ENCODE data around the gene LFNG. TPM values are rescaled to one million over a fixed set of nuclear protein-coding genes. Genes with fewer than 3 reads are reported as not detected.

LFNG gene
- total and polyA plus RNA-seq, 4 donors = 0.22 to 2.9 (median 2.6) TPM

DNA sequence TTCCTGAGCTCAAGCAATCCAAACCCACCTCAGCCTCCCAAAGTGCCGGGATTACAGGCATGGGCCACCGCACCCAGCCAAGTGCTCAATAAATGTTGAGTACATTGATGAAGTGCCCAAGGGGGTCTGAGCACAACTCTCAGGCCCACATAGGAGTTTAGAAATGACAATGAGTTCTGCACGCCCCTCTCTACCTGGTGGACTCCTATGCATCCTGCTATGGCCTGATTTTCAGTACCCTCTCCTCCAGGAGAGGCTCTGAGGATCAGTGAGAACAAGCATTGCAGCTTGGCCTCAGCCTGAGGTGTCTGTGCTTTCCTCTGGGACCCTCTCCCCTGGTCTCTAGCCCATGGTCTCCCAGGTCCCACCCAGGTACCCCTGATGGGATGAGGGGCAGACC lies 22.5 kb upstream of the LFNG start:
- Histone ChIP-seq H3K27me3 (ENCODE audit: control insufficient read depth in 4 of 4, insufficient read depth in 4 of 4, low read length in 3 of 4) (no peaks in the 10 kb centered on the region), H3K27ac (ENCODE audit: low read depth in 1 of 2, low read length in 2 of 2) (no peak overlapping the region), H3K9ac (ENCODE audit: low read depth in 1 of 2, low read length in 2 of 2) (no peak overlapping the region), H3K36me3 (ENCODE audit: control insufficient read depth in 4 of 4, insufficient read depth in 3 of 4, low read depth in 1 of 4, low read length in 3 of 4) (no peaks in the 10 kb centered on the region), H3K4me1 (ENCODE audit: control insufficient read depth in 4 of 4, insufficient read depth in 4 of 4, low read length in 3 of 4) (no peaks in the 10 kb centered on the region), H3K4me3 (ENCODE audit: low read depth in 1 of 3, low read length in 3 of 3) (no peak overlapping the region), H3K9me3 (ENCODE audit: control insufficient read depth in 4 of 4, low read length in 3 of 4) (no peaks in the 10 kb centered on the region)
- TF ChIP-seq GABPA (IDR thresholded peaks at IDR 0.05 in 1 of 2, conservative IDR thresholded peaks at IDR 0.05 in 1 of 2) = no peak
- TF ChIP-seq RXRA (IDR thresholded peaks at IDR 0.05) = no peak
- no peak for TF ChIP-seq FOXA1 (IDR thresholded peaks at IDR 0.05)
- TF ChIP-seq, protein P1, sequence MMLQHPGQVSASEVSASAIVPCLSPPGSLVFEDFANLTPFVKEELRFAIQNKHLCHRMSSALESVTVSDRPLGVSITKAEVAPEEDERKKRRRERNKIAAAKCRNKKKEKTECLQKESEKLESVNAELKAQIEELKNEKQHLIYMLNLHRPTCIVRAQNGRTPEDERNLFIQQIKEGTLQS (IDR thresholded peaks at IDR 0.05) = no peak
- TF ChIP-seq NR2F2 (IDR thresholded peaks at IDR 0.05) = no peak
- TF ChIP-seq TAF1 (conservative IDR thresholded peaks at IDR 0.05) = no peak
- no peak for TF ChIP-seq JUND (IDR thresholded peaks at IDR 0.05)
- TF ChIP-seq EGR1 (IDR thresholded peaks at IDR 0.05; ENCODE audit: low read depth in 2 of 2) = no peak
- no peak for TF ChIP-seq ZBTB33 (IDR thresholded peaks at IDR 0.05)
- TF ChIP-seq RAD21 (IDR thresholded peaks at IDR 0.05) = no peak
- no peak for TF ChIP-seq MAX (IDR thresholded peaks at IDR 0.05)
- no peak for TF ChIP-seq YY1 (IDR thresholded peaks at IDR 0.05)
- TF ChIP-seq REST (IDR thresholded peaks at IDR 0.05) = no peak
- TF ChIP-seq HNF4G (IDR thresholded peaks at IDR 0.05) = no peak
- TF ChIP-seq, protein P2, sequence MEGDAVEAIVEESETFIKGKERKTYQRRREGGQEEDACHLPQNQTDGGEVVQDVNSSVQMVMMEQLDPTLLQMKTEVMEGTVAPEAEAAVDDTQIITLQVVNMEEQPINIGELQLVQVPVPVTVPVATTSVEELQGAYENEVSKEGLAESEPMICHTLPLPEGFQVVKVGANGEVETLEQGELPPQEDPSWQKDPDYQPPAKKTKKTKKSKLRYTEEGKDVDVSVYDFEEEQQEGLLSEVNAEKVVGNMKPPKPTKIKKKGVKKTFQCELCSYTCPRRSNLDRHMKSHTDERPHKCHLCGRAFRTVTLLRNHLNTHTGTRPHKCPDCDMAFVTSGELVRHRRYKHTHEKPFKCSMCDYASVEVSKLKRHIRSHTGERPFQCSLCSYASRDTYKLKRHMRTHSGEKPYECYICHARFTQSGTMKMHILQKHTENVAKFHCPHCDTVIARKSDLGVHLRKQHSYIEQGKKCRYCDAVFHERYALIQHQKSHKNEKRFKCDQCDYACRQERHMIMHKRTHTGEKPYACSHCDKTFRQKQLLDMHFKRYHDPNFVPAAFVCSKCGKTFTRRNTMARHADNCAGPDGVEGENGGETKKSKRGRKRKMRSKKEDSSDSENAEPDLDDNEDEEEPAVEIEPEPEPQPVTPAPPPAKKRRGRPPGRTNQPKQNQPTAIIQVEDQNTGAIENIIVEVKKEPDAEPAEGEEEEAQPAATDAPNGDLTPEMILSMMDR (IDR thresholded peaks at IDR 0.05; ENCODE audit: low read depth, low read length, missing input control) = no peak
- TF ChIP-seq SP1 (IDR thresholded peaks at IDR 0.05) = no peak
- DNase-seq (ENCODE audit: low spot score) = no peak
- over 99% methylated on average over 3 of the region's 3 CpGs for WGBS
